GM23338 (cell line): ENCODE data around the gene NSD1. TPM values are rescaled to one million over a fixed set of nuclear protein-coding genes. Genes with fewer than 3 reads are reported as not detected.

ENCODE experiments used
- ATAC-seq: fragments of 200-7000 bp; cut with Tn5 transposase; 3 replicates; pipeline ENCODE4 v1.9.1; 2020
- DNase-seq: peaks from one replicate; pipeline ENCODE4 v3.0.0-alpha.2; 2015; ENCODE audit warnings: low spot score
- H2AFZ ChIP-seq: fragments of 200-600 bp; sonication (generic); 2 replicates; pipeline ENCODE4 v1.8.0; 2016; ENCODE audit warnings: antibody characterized with exemption, mild to moderate bottlenecking, moderate library complexity
- H3F3A ChIP-seq: fragments of 200-600 bp; sonication (generic); replicated peaks from 2 replicates; pipeline ENCODE4 v1.8.0; 2017; ENCODE audit warnings: antibody characterized with exemption, mixed run types, low read depth
- H3K27ac ChIP-seq: fragments of 200-600 bp; sonication (generic); 2 replicates; pipeline ENCODE4 v1.6.1; 2016; ENCODE audit warnings: low read depth
- H3K27me3 ChIP-seq: fragments of 200-600 bp; sonication (generic); 2 replicates; pipeline ENCODE4 v1.8.0; 2016; ENCODE audit warnings: mild to moderate bottlenecking, mixed run types, moderate library complexity; ENCODE audit not compliant: insufficient read depth
- H3K36me3 ChIP-seq: fragments of 200-600 bp; sonication (generic); 2 replicates; pipeline ENCODE4 v1.8.0; 2016; ENCODE audit warnings: mild to moderate bottlenecking; ENCODE audit not compliant: insufficient read depth
- H3K4me1 ChIP-seq: fragments of 200-600 bp; sonication (generic); 2 replicates; pipeline ENCODE4 v1.8.0; 2016; ENCODE audit warnings: mild to moderate bottlenecking, moderate library complexity; ENCODE audit not compliant: insufficient read depth
- H3K4me2 ChIP-seq: fragments of 200-600 bp; sonication (generic); 2 replicates; pipeline ENCODE4 v1.7.1; 2017; ENCODE audit warnings: mixed run types
- H3K4me3 ChIP-seq: fragments of 200-600 bp; sonication (generic); 2 replicates; pipeline ENCODE4 v1.6.1; 2016; ENCODE audit warnings: mixed run types
- H3K79me2 ChIP-seq: fragments of 200-600 bp; sonication (generic); replicated peaks from 2 replicates; pipeline ENCODE4 v1.8.0; 2017; ENCODE audit warnings: mild to moderate bottlenecking; ENCODE audit not compliant: insufficient read depth
- H3K9me2 ChIP-seq: fragments of 200-600 bp; sonication (generic); 2 replicates; pipeline ENCODE4 v1.8.0; 2017; ENCODE audit not compliant: insufficient read depth
- H4K20me1 ChIP-seq: fragments of 200-600 bp; sonication (generic); replicated peaks from 2 replicates; pipeline ENCODE4 v1.8.0; 2017; ENCODE audit warnings: mild to moderate bottlenecking; ENCODE audit not compliant: insufficient read depth
- H3K27ac Mint-ChIP-seq: 2 replicates; pipeline ENCODE4 v1.8.0; 2020; ENCODE audit warnings: inconsistent platforms, mild to moderate bottlenecking, moderate library complexity, mixed read lengths
- H3K27me3 Mint-ChIP-seq: 3 replicates; pipeline ENCODE4 v1.8.0; 2022; ENCODE audit warnings: low read depth, mild to moderate bottlenecking, moderate library complexity, mixed read lengths, inconsistent platforms; ENCODE audit not compliant: insufficient read depth, poor library complexity
- H3K36me3 Mint-ChIP-seq: 3 replicates; pipeline ENCODE4 v1.8.0; 2021; ENCODE audit warnings: low read depth, mild to moderate bottlenecking, inconsistent platforms, moderate library complexity, mixed read lengths
- H3K4me1 Mint-ChIP-seq: 3 replicates; pipeline ENCODE4 v1.8.0; 2020; ENCODE audit warnings: mild to moderate bottlenecking, inconsistent platforms, mixed read lengths
- H3K4me3 Mint-ChIP-seq: 3 replicates; pipeline ENCODE4 v1.8.0; 2021; ENCODE audit warnings: moderate library complexity, mild to moderate bottlenecking, inconsistent platforms, mixed read lengths
- H3K9me3 Mint-ChIP-seq: 3 replicates; pipeline ENCODE4 v1.8.0; 2020; ENCODE audit warnings: moderate library complexity, mild to moderate bottlenecking, inconsistent platforms, mixed read lengths
- CREB1 ChIP-seq: fragments of 250-450 bp; sonication (Bioruptor Pico); IDR thresholded peaks from 2 replicates; pipeline ENCODE4 v1.5.0; 2020; ENCODE audit warnings: low read depth, mild to moderate bottlenecking, moderate library complexity
- EZH2 ChIP-seq: fragments of 200-600 bp; sonication (generic); IDR thresholded peaks from one replicate; pipeline ENCODE4 v1.8.0; 2017; ENCODE audit warnings: antibody characterized with exemption, mild to moderate bottlenecking, low read depth; ENCODE audit not compliant: unreplicated experiment
- EZH2phosphoT487 ChIP-seq: fragments of 200-600 bp; sonication (generic); IDR thresholded peaks from one replicate; pipeline ENCODE4 v1.8.1; 2018; ENCODE audit warnings: antibody characterized with exemption; ENCODE audit not compliant: unreplicated experiment
- JUNB ChIP-seq: IDR thresholded peaks from one replicate; pipeline ENCODE4 v1.6.1; 2016; ENCODE audit warnings: antibody characterized with exemption; ENCODE audit not compliant: unreplicated experiment
- NANOG ChIP-seq: IDR thresholded peaks from 2 replicates; pipeline ENCODE4 v1.6.1; 2016; ENCODE audit warnings: antibody characterized with exemption, borderline replicate concordance
- POLR2AphosphoS5 ChIP-seq: IDR thresholded peaks from 2 replicates; pipeline ENCODE4 v1.6.1; 2016; ENCODE audit warnings: antibody characterized with exemption, low read depth
- STAT1 ChIP-seq: IDR thresholded peaks from one replicate; pipeline ENCODE4 v1.6.1; 2016; ENCODE audit warnings: antibody characterized with exemption; ENCODE audit not compliant: unreplicated experiment
- ZNF114 ChIP-seq: fragments of 250-450 bp; sonication (Bioruptor Pico); IDR thresholded peaks from 2 replicates; pipeline ENCODE4 v1.5.0; 2020; ENCODE audit warnings: mild to moderate bottlenecking, moderate library complexity
- ZNF331 ChIP-seq: fragments of 250-450 bp; sonication (Bioruptor Pico); IDR thresholded peaks from 2 replicates; pipeline ENCODE4 v1.5.0; 2020; ENCODE audit warnings: low read depth, mild to moderate bottlenecking, moderate library complexity
- polyA plus RNA-seq: library from polyadenylated mRNA; unstranded; fragments of >200 nt; fragmentation: Nextera tagmentation; extraction: Ambion mirVana; gene quantifications from 2 replicates; pipeline ENCODE4 v1.2.1, GENCODE V29; 2016
- total RNA-seq: library from RNA; depleted of rRNA; stranded (reverse); fragments of >200 nt; shearing (Covaris generic); gene quantifications from 2 replicates; pipeline ENCODE4 v1.2.3, GENCODE V29; 2014
- TF ChIP-seq, protein P1 (sequence below): fragments of 250-450 bp; sonication (Bioruptor Pico); IDR thresholded peaks from 2 replicates; pipeline ENCODE4 v1.5.0; 2020; ENCODE audit warnings: mild to moderate bottlenecking, moderate library complexity
- TF ChIP-seq, protein P2 (sequence below): IDR thresholded peaks from one replicate; pipeline ENCODE4 v1.6.1; 2018; ENCODE audit warnings: antibody characterized with exemption; ENCODE audit not compliant: unreplicated experiment
- TF ChIP-seq, protein P3 (sequence below), 2 experiments: fragments of 200-600 bp in 1 of 2; sonication (generic) in 1 of 2; conservative IDR thresholded peaks; 2 replicates each; pipeline versions ENCODE4 v1.5.1 to v1.6.1; 2016 to 2017; ENCODE audit warnings: antibody characterized with exemption in 2 of 2, low read depth in 2 of 2, mild to moderate bottlenecking in 2 of 2, moderate library complexity in 1 of 2
- TF ChIP-seq, protein P4 (sequence below): IDR thresholded peaks from 2 replicates; pipeline ENCODE4 v1.6.1; 2016; ENCODE audit warnings: antibody characterized with exemption

NSD1 gene
- total and polyA plus RNA-seq, 2 experiments from 2014 or later = 96.4 to 106 TPM

DNA sequence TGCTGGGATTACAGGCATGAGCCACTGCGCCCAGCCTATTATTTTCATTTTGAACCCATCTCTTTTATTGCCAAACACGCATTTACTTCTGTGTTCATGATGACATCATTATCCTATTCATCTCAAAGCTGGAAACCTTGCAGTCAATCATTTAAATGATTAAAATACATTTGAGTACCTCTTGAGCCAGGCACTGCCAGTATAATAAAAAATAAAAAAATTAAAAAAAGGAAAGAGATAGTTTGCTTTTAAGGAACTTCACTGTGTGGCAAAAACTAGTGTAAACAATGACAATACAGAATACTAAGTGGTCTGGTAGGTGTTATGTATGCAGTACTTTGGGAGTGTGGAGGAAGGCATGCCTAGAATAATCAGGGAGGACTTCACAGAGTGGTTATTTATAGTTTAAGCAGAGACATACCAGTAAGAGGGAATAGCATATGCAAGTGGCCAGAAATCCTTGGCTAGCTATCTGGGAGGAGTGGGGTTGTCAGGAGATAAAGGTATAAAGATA is 8.6 kb downstream of the NSD1 start:
- H2AFZ ChIP-seq = no peak overlapping the region
- H3K27me3 ChIP-seq = no peaks in the 10 kb centered on the region
- H3K9me3 Mint-ChIP-seq = no peaks in the 10 kb centered on the region
- no peak for DNase-seq
- no peak overlapping the region; the same call in 1 of the 2 replicates for H3K27ac Mint-ChIP-seq
- peaks cover 100% of the 10 kb centered on the region for H3K79me2 ChIP-seq
- no peak overlapping the region for H3K4me3 Mint-ChIP-seq
- TF ChIP-seq POLR2AphosphoS5 = no peak
- TF ChIP-seq JUNB = no peak
- no peak for TF ChIP-seq CREB1 (CRISPR knock-in tag)
- TF ChIP-seq, protein P1, sequence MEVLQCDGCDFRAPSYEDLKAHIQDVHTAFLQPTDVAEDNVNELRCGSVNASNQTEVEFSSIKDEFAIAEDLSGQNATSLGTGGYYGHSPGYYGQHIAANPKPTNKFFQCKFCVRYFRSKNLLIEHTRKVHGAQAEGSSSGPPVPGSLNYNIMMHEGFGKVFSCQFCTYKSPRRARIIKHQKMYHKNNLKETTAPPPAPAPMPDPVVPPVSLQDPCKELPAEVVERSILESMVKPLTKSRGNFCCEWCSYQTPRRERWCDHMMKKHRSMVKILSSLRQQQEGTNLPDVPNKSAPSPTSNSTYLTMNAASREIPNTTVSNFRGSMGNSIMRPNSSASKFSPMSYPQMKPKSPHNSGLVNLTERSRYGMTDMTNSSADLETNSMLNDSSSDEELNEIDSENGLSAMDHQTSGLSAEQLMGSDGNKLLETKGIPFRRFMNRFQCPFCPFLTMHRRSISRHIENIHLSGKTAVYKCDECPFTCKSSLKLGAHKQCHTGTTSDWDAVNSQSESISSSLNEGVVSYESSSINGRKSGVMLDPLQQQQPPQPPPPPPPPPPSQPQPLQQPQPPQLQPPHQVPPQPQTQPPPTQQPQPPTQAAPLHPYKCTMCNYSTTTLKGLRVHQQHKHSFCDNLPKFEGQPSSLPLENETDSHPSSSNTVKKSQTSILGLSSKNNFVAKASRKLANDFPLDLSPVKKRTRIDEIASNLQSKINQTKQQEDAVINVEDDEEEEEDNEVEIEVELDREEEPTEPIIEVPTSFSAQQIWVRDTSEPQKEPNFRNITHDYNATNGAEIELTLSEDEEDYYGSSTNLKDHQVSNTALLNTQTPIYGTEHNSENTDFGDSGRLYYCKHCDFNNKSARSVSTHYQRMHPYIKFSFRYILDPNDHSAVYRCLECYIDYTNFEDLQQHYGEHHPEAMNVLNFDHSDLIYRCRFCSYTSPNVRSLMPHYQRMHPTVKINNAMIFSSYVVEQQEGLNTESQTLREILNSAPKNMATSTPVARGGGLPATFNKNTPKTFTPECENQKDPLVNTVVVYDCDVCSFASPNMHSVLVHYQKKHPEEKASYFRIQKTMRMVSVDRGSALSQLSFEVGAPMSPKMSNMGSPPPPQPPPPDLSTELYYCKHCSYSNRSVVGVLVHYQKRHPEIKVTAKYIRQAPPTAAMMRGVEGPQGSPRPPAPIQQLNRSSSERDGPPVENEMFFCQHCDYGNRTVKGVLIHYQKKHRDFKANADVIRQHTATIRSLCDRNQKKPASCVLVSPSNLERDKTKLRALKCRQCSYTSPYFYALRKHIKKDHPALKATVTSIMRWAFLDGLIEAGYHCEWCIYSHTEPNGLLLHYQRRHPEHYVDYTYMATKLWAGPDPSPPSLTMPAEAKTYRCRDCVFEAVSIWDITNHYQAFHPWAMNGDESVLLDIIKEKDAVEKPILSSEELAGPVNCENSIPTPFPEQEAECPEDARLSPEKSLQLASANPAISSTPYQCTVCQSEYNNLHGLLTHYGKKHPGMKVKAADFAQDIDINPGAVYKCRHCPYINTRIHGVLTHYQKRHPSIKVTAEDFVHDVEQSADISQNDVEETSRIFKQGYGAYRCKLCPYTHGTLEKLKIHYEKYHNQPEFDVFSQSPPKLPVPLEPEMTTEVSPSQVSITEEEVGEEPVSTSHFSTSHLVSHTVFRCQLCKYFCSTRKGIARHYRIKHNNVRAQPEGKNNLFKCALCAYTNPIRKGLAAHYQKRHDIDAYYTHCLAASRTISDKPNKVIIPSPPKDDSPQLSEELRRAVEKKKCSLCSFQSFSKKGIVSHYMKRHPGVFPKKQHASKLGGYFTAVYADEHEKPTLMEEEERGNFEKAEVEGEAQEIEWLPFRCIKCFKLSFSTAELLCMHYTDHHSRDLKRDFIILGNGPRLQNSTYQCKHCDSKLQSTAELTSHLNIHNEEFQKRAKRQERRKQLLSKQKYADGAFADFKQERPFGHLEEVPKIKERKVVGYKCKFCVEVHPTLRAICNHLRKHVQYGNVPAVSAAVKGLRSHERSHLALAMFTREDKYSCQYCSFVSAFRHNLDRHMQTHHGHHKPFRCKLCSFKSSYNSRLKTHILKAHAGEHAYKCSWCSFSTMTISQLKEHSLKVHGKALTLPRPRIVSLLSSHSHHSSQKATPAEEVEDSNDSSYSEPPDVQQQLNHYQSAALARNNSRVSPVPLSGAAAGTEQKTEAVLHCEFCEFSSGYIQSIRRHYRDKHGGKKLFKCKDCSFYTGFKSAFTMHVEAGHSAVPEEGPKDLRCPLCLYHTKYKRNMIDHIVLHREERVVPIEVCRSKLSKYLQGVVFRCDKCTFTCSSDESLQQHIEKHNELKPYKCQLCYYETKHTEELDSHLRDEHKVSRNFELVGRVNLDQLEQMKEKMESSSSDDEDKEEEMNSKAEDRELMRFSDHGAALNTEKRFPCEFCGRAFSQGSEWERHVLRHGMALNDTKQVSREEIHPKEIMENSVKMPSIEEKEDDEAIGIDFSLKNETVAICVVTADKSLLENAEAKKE (CRISPR knock-in tag) = no peak
- TF ChIP-seq, protein P2, sequence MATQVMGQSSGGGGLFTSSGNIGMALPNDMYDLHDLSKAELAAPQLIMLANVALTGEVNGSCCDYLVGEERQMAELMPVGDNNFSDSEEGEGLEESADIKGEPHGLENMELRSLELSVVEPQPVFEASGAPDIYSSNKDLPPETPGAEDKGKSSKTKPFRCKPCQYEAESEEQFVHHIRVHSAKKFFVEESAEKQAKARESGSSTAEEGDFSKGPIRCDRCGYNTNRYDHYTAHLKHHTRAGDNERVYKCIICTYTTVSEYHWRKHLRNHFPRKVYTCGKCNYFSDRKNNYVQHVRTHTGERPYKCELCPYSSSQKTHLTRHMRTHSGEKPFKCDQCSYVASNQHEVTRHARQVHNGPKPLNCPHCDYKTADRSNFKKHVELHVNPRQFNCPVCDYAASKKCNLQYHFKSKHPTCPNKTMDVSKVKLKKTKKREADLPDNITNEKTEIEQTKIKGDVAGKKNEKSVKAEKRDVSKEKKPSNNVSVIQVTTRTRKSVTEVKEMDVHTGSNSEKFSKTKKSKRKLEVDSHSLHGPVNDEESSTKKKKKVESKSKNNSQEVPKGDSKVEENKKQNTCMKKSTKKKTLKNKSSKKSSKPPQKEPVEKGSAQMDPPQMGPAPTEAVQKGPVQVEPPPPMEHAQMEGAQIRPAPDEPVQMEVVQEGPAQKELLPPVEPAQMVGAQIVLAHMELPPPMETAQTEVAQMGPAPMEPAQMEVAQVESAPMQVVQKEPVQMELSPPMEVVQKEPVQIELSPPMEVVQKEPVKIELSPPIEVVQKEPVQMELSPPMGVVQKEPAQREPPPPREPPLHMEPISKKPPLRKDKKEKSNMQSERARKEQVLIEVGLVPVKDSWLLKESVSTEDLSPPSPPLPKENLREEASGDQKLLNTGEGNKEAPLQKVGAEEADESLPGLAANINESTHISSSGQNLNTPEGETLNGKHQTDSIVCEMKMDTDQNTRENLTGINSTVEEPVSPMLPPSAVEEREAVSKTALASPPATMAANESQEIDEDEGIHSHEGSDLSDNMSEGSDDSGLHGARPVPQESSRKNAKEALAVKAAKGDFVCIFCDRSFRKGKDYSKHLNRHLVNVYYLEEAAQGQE = no peak
- TF ChIP-seq EZH2 = no peak
- TF ChIP-seq, protein P3, sequence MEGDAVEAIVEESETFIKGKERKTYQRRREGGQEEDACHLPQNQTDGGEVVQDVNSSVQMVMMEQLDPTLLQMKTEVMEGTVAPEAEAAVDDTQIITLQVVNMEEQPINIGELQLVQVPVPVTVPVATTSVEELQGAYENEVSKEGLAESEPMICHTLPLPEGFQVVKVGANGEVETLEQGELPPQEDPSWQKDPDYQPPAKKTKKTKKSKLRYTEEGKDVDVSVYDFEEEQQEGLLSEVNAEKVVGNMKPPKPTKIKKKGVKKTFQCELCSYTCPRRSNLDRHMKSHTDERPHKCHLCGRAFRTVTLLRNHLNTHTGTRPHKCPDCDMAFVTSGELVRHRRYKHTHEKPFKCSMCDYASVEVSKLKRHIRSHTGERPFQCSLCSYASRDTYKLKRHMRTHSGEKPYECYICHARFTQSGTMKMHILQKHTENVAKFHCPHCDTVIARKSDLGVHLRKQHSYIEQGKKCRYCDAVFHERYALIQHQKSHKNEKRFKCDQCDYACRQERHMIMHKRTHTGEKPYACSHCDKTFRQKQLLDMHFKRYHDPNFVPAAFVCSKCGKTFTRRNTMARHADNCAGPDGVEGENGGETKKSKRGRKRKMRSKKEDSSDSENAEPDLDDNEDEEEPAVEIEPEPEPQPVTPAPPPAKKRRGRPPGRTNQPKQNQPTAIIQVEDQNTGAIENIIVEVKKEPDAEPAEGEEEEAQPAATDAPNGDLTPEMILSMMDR (conservative IDR thresholded peaks at IDR 0.05; ENCODE audit: low read depth in 2 of 2) = no peak
- TF ChIP-seq ZNF331 (CRISPR knock-in tag) = no peak
- no peak for TF ChIP-seq STAT1
- TF ChIP-seq NANOG = no peak
- no peak for TF ChIP-seq EZH2phosphoT487
- TF ChIP-seq, protein P4, sequence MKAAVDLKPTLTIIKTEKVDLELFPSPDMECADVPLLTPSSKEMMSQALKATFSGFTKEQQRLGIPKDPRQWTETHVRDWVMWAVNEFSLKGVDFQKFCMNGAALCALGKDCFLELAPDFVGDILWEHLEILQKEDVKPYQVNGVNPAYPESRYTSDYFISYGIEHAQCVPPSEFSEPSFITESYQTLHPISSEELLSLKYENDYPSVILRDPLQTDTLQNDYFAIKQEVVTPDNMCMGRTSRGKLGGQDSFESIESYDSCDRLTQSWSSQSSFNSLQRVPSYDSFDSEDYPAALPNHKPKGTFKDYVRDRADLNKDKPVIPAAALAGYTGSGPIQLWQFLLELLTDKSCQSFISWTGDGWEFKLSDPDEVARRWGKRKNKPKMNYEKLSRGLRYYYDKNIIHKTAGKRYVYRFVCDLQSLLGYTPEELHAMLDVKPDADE = no peak
- no peak for TF ChIP-seq ZNF114
- H3K36me3 ChIP-seq = peaks cover 58% of the 10 kb centered on the region
- peaks cover 2% of the 10 kb centered on the region; the same call in 1 of the 3 replicates for H3K4me1 Mint-ChIP-seq
- no peak overlapping the region for H3K4me3 ChIP-seq
- H3K36me3 Mint-ChIP-seq = peaks cover 94% of the 10 kb centered on the region
- H3K9me2 ChIP-seq = no peaks in the 10 kb centered on the region
- peaks cover 86% of the 10 kb centered on the region for H4K20me1 ChIP-seq
- H3K4me2 ChIP-seq = no peak overlapping the region
- H3K27ac ChIP-seq = no peak overlapping the region
- H3K4me1 ChIP-seq = peaks cover 1% of the 10 kb centered on the region; the same call in 1 of the 2 replicates
- ATAC-seq = no peak
- peaks cover 40% of the 10 kb centered on the region for H3F3A ChIP-seq
- H3K27me3 Mint-ChIP-seq = peaks cover 8% of the 10 kb centered on the region
